Fibroblast of lung (primary cell): Measurements from ENCODE around the gene CFAP299.

Source experiments
- EZH2 ChIP-seq: IDR thresholded peaks from 2 replicates; pipeline ENCODE4 v1.5.1; 2012; ENCODE audit warnings: low read length, control low read depth, mild to moderate bottlenecking; ENCODE audit errors: missing control alignments
- TF ChIP-seq, protein P1 (sequence below), 2 donors: IDR thresholded peaks in 1 of 2; conservative IDR thresholded peaks in 1 of 2; 1 replicate in 1 of 2; 2 replicates in 1 of 2; pipeline ENCODE4 v1.5.1; 2011 to 2012; ENCODE audit warnings: low read length in 2 of 2, control low read depth in 1 of 2, inconsistent platforms in 1 of 2, low read depth in 1 of 2, mild to moderate bottlenecking in 1 of 2

DNA sequence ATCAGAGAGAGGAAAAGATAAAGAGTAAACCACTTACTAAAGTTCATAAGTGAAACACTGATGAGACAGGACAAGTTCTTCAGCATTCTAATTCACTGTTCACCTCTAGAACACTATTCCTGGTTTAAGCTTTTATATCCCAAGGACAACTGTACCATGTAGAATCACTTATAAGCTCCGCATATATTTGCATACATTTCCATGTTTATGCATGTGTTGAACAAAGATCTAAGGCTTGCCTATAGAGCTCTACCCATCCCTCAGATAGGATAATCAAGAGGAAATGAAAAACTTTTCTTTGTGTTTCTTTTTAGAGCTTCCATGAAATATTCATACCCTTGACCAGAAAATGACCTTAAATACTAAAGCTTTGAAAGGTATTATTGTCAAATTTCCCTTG is 538.0 kb downstream of the CFAP299 start:
- TF ChIP-seq, protein P1, sequence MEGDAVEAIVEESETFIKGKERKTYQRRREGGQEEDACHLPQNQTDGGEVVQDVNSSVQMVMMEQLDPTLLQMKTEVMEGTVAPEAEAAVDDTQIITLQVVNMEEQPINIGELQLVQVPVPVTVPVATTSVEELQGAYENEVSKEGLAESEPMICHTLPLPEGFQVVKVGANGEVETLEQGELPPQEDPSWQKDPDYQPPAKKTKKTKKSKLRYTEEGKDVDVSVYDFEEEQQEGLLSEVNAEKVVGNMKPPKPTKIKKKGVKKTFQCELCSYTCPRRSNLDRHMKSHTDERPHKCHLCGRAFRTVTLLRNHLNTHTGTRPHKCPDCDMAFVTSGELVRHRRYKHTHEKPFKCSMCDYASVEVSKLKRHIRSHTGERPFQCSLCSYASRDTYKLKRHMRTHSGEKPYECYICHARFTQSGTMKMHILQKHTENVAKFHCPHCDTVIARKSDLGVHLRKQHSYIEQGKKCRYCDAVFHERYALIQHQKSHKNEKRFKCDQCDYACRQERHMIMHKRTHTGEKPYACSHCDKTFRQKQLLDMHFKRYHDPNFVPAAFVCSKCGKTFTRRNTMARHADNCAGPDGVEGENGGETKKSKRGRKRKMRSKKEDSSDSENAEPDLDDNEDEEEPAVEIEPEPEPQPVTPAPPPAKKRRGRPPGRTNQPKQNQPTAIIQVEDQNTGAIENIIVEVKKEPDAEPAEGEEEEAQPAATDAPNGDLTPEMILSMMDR (conservative IDR thresholded peaks at IDR 0.05 in 1 of 2, IDR thresholded peaks at IDR 0.05 in 1 of 2; ENCODE audit: low read depth in 1 of 2, low read length in 2 of 2): no peak
- no peak for TF ChIP-seq EZH2
